Caco-2 (cell line): ENCODE data around the gene GRID1. TPM values are rescaled to one million over a fixed set of nuclear protein-coding genes. Genes with fewer than 3 reads are reported as not detected.

Source experiments
- BruUV-seq: library from RNA; stranded (reverse); fragments of 400-500 nt; replicated peaks from 2 replicates; lab custom pipeline; 2021; lab: Mats Ljungman, UMichigan
- CTCF ChIA-PET: fragments of 300-600 bp; sonication (Branson Sonifier 250); formaldehyde crosslinking; loops from one replicate; lab custom pipeline; 2022; ENCODE audit warnings: antibody characterized with exemption; lab: Charles Lee
- POLR2A ChIA-PET: fragments of 300-600 bp; sonication (Branson Sonifier 250); formaldehyde crosslinking; loops from one replicate; lab custom pipeline; 2022; ENCODE audit warnings: antibody characterized with exemption; lab: Charles Lee
- DNase-seq, 2 experiments: peaks; one replicate each; pipeline versions ENCODE4 v3.0.0 to v3.0.0-alpha.2; 2020 to 2022
- H3K27me3 ChIP-seq: replicated peaks from 2 replicates; pipeline ENCODE4 v1.6.0; 2011; ENCODE audit warnings: low read length; ENCODE audit not compliant: control insufficient read depth, insufficient read depth
- H3K36me3 ChIP-seq: 2 replicates; pipeline ENCODE4 v1.5.1; 2011; ENCODE audit warnings: low read length; ENCODE audit not compliant: control insufficient read depth, insufficient read depth
- H3K4me1 ChIP-seq: fragments of 250-450 bp; sonication (Bioruptor Pico); 2 replicates; pipeline ENCODE4 v1.5.1; 2020; ENCODE audit warnings: mild to moderate bottlenecking
- H3K4me3 ChIP-seq: 2 replicates; pipeline ENCODE4 v1.5.1; 2011; ENCODE audit warnings: low read depth, mild to moderate bottlenecking, control low read depth, low read length
- H3K9me3 ChIP-seq: fragments of 250-450 bp; sonication (Bioruptor Pico); 2 replicates; pipeline ENCODE4 v1.5.1; 2020; ENCODE audit warnings: mild to moderate bottlenecking, moderate library complexity
- H3K27ac Mint-ChIP-seq: one replicate; pipeline ENCODE4 v1.8.0; 2022; ENCODE audit warnings: mixed read lengths; ENCODE audit not compliant: unreplicated experiment
- H3K27me3 Mint-ChIP-seq: one replicate; pipeline ENCODE4 v1.8.0; 2022; ENCODE audit warnings: mixed read lengths; ENCODE audit not compliant: insufficient read depth, unreplicated experiment
- H3K36me3 Mint-ChIP-seq: one replicate; pipeline ENCODE4 v1.8.0; 2022; ENCODE audit warnings: mild to moderate bottlenecking, mixed read lengths; ENCODE audit not compliant: insufficient read depth, unreplicated experiment
- H3K4me1 Mint-ChIP-seq: one replicate; pipeline ENCODE4 v1.8.0; 2022; ENCODE audit warnings: low read depth, mixed read lengths; ENCODE audit not compliant: unreplicated experiment
- H3K4me3 Mint-ChIP-seq: one replicate; pipeline ENCODE4 v1.8.0; 2022; ENCODE audit warnings: mild to moderate bottlenecking, moderate library complexity, mixed read lengths; ENCODE audit not compliant: unreplicated experiment
- H3K9me3 Mint-ChIP-seq: one replicate; pipeline ENCODE4 v1.8.0; 2022; ENCODE audit warnings: mixed read lengths; ENCODE audit not compliant: unreplicated experiment
- intact Hi-C: fragments of 100-400 bp; cut with micrococcal nuclease; formaldehyde crosslinking; loops from one replicate; pipeline ENCODE4 v1.10.0; 2022; ENCODE audit not compliant: unreplicated experiment
- total RNA-seq: library from RNA; stranded (reverse); gene quantifications from 2 replicates; pipeline ENCODE4 v1.2.3, GENCODE V29; 2022
- TF ChIP-seq, protein P1 (sequence below), 2 experiments: fragments of 200-600 bp in 1 of 2; IDR thresholded peaks; 1 replicate in 1 of 2; 2 replicates in 1 of 2; pipeline versions ENCODE4 v1.5.1 to v1.8.0; 2011 to 2022; ENCODE audit warnings: antibody characterized with exemption in 1 of 2, control low read depth in 1 of 2, inconsistent platforms in 1 of 2, low read depth in 1 of 2, low read length in 1 of 2, mild to moderate bottlenecking in 1 of 2, moderate library complexity in 1 of 2; ENCODE audit not compliant: insufficient read depth in 1 of 2, severe bottlenecking in 1 of 2, unreplicated experiment in 1 of 2

GRID1 gene
- total RNA-seq, 1 experiment from 2014 or later = 8.0 TPM

- Mint-ChIP-seq H3K4me1 (no peaks in the 10 kb centered on the region), H3K27ac (no peak overlapping the region), H3K4me3 (no peak overlapping the region), H3K27me3 (peaks cover 13% of the 10 kb centered on the region), H3K36me3 (no peaks in the 10 kb centered on the region), H3K9me3 (no peaks in the 10 kb centered on the region)
- intact Hi-C loops = loop anchor here (5.0 kb wide), 1 partner anchor 103 kb away; no protein-coding TSS in a partner anchor
- TF ChIP-seq, protein P1, sequence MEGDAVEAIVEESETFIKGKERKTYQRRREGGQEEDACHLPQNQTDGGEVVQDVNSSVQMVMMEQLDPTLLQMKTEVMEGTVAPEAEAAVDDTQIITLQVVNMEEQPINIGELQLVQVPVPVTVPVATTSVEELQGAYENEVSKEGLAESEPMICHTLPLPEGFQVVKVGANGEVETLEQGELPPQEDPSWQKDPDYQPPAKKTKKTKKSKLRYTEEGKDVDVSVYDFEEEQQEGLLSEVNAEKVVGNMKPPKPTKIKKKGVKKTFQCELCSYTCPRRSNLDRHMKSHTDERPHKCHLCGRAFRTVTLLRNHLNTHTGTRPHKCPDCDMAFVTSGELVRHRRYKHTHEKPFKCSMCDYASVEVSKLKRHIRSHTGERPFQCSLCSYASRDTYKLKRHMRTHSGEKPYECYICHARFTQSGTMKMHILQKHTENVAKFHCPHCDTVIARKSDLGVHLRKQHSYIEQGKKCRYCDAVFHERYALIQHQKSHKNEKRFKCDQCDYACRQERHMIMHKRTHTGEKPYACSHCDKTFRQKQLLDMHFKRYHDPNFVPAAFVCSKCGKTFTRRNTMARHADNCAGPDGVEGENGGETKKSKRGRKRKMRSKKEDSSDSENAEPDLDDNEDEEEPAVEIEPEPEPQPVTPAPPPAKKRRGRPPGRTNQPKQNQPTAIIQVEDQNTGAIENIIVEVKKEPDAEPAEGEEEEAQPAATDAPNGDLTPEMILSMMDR (IDR thresholded peaks at IDR 0.05; ENCODE audit: insufficient read depth in 1 of 2, low read depth in 1 of 2, low read length in 1 of 2, severe bottlenecking in 1 of 2, unreplicated experiment in 1 of 2) = no peak
- Histone ChIP-seq H3K9me3 (no peaks in the 10 kb centered on the region), H3K4me3 (no peak overlapping the region), H3K36me3 (no peaks in the 10 kb centered on the region), H3K27me3 (no peaks in the 10 kb centered on the region), H3K4me1 (no peaks in the 10 kb centered on the region)
- no TSS peak for BruUV-seq
- DNase-seq = no peak
- ChIA-PET CTCF (no interaction called here), POLR2A (no interaction called here)
Measured at GRCh38 chr10:86204421-86205305, 161.9 kb downstream of the GRID1 start.

- H3K4me1 ChIP-seq = no peaks in the 10 kb centered on the region
- intact Hi-C loops = loop anchor here (5.0 kb wide), 1 partner anchor 104 kb away; no protein-coding TSS in a partner anchor
- H3K27me3 ChIP-seq = no peaks in the 10 kb centered on the region
- H3K4me1 Mint-ChIP-seq = no peaks in the 10 kb centered on the region
- H3K27me3 Mint-ChIP-seq = peaks cover 10% of the 10 kb centered on the region
- H3K27ac Mint-ChIP-seq = no peak overlapping the region
- no peak overlapping the region for H3K4me3 ChIP-seq
- no peaks in the 10 kb centered on the region for H3K9me3 ChIP-seq
- BruUV-seq = no TSS peak
- CTCF ChIA-PET = no interaction called here
- POLR2A ChIA-PET = no interaction called here
- H3K36me3 ChIP-seq = no peaks in the 10 kb centered on the region
- DNase-seq = peak; percentile 54 to 71
- TF ChIP-seq, protein P1 (IDR thresholded peaks at IDR 0.05; ENCODE audit: insufficient read depth in 1 of 2, low read depth in 1 of 2, low read length in 1 of 2, severe bottlenecking in 1 of 2, unreplicated experiment in 1 of 2) = no peak
- H3K9me3 Mint-ChIP-seq = no peaks in the 10 kb centered on the region
- H3K4me3 Mint-ChIP-seq = no peak overlapping the region
- no peaks in the 10 kb centered on the region for H3K36me3 Mint-ChIP-seq
Measured at GRCh38 chr10:86203162-86203905, 163.3 kb downstream of the GRID1 start.

- intact Hi-C loops = loop anchor here (5.0 kb wide), 1 partner anchor 105 kb away; no protein-coding TSS in a partner anchor
- no peaks in the 10 kb centered on the region for H3K9me3 ChIP-seq
- Mint-ChIP-seq H3K4me1 (no peaks in the 10 kb centered on the region), H3K4me3 (no peak overlapping the region), H3K9me3 (no peaks in the 10 kb centered on the region), H3K27me3 (peaks cover 14% of the 10 kb centered on the region), H3K36me3 (no peaks in the 10 kb centered on the region), H3K27ac (no peak overlapping the region)
- CTCF ChIA-PET = no interaction called here
- H3K27me3 ChIP-seq = no peaks in the 10 kb centered on the region
- no TSS peak for BruUV-seq
- H3K4me3 ChIP-seq = no peak overlapping the region
- TF ChIP-seq, protein P1 (IDR thresholded peaks at IDR 0.05; ENCODE audit: insufficient read depth in 1 of 2, low read depth in 1 of 2, low read length in 1 of 2, severe bottlenecking in 1 of 2, unreplicated experiment in 1 of 2) = no peak
- no peaks in the 10 kb centered on the region for H3K4me1 ChIP-seq
- no peak for DNase-seq
- POLR2A ChIA-PET = no interaction called here
- no peaks in the 10 kb centered on the region for H3K36me3 ChIP-seq
Measured at GRCh38 chr10:86202226-86202735, 164.3 kb downstream of the GRID1 start.
